HCT116 (cell line): ENCODE data around the gene TMEM129. TPM values are rescaled to one million over a fixed set of nuclear protein-coding genes. Genes with fewer than 3 reads are reported as not detected.

Source experiments
- ATAC-seq: fragments of 200-7000 bp; cut with Tn5 transposase; 2 replicates; pipeline ENCODE4 v1.9.1; 2020; ENCODE audit warnings: mild to moderate bottlenecking, moderate library complexity
- BruUV-seq: library from RNA; stranded (reverse); fragments of 400-500 nt; replicated peaks from 2 replicates; lab custom pipeline; 2021; lab: Mats Ljungman, UMichigan
- CTCF ChIA-PET: fragments of 300-600 bp; sonication (Branson Sonifier 250); formaldehyde crosslinking; loops from one replicate; lab custom pipeline; 2021; ENCODE audit warnings: antibody characterized with exemption; lab: Charles Lee
- POLR2A ChIA-PET: fragments of 300-600, 350-600 bp; sonication (Branson Sonifier 250); formaldehyde crosslinking; loops from one replicate; lab custom pipeline; 2021; ENCODE audit warnings: antibody characterized with exemption; lab: Charles Lee
- RAD21 ChIA-PET, 2 experiments: fragments of 300-600 bp; sonication (Branson Sonifier 250); formaldehyde crosslinking; loops; one replicate each; lab custom pipeline; 2023; ENCODE audit warnings: low total read pairs in 2 of 2; ENCODE audit not compliant: uncharacterized antibody in 2 of 2, unreplicated experiment in 2 of 2, low non-redundant PET in 1 of 2; lab: Charles Lee
- DNase-seq: peaks from one replicate; pipeline ENCODE4 v3.0.0-alpha.2; 2010; ENCODE audit warnings: low read depth, low spot score
- H2AFZ ChIP-seq: fragments of 200-600 bp; shearing (Covaris generic), sonication (generic); 2 replicates; pipeline ENCODE4 v1.6.1; 2017; ENCODE audit warnings: low read depth, mixed run types, mixed read lengths, antibody characterized with exemption, low read length; ENCODE audit not compliant: poor library complexity, severe bottlenecking
- H3K27ac ChIP-seq: 2 replicates; pipeline ENCODE4 v1.5.1; 2012; ENCODE audit warnings: low read depth, low read length
- H3K27me3 ChIP-seq: fragments of 200-600 bp; sonication (generic); 2 replicates; pipeline ENCODE4 v1.6.1; 2016; ENCODE audit warnings: mixed run types, low read length, mixed read lengths; ENCODE audit not compliant: insufficient read depth
- H3K36me3 ChIP-seq, 2 experiments: fragments of 200-500 bp in 1 of 2; fragments of 200-600 bp in 1 of 2; sonication (Bioruptor generic) in 1 of 2; sonication (generic) in 1 of 2; 2 replicates each; pipeline versions ENCODE4 v1.5.1 to v1.6.1; 2014 to 2016; ENCODE audit warnings: low read length in 2 of 2, inconsistent platforms in 1 of 2, mixed read lengths in 1 of 2, mixed run types in 1 of 2; ENCODE audit not compliant: insufficient read depth in 2 of 2, control insufficient read depth in 1 of 2
- H3K4me1 ChIP-seq, 2 experiments: fragments of 200-600 bp in 1 of 2; sonication (generic) in 1 of 2; 2 replicates each; pipeline versions ENCODE4 v1.5.1 to v1.6.1; 2012 to 2017; ENCODE audit warnings: low read length in 2 of 2, inconsistent platforms in 1 of 2, mild to moderate bottlenecking in 1 of 2, mixed read lengths in 1 of 2, mixed run types in 1 of 2, moderate library complexity in 1 of 2; ENCODE audit not compliant: insufficient read depth in 2 of 2, control insufficient read depth in 1 of 2
- H3K4me2 ChIP-seq: fragments of 200-600 bp; sonication (generic); 2 replicates; pipeline ENCODE4 v1.6.1; 2017; ENCODE audit warnings: mixed run types, low read length, mixed read lengths
- H3K4me3 ChIP-seq, 2 experiments: fragments of 200-600 bp in 1 of 2; sonication (generic) in 1 of 2; replicated peaks in 1 of 2; 2 replicates each; pipeline ENCODE4 v1.5.1; 2011 to 2016; ENCODE audit warnings: low read length in 2 of 2, control low read depth in 1 of 2, low read depth in 1 of 2, mild to moderate bottlenecking in 1 of 2, mixed read lengths in 1 of 2, mixed run types in 1 of 2
- H3K79me2 ChIP-seq: fragments of 200-600 bp; sonication (generic); 2 replicates; pipeline ENCODE4 v1.6.1; 2017; ENCODE audit warnings: mild to moderate bottlenecking, mixed run types, low read length, moderate library complexity, mixed read lengths; ENCODE audit not compliant: insufficient read depth
- H3K9ac ChIP-seq: fragments of 200-600 bp; sonication (generic); 2 replicates; pipeline ENCODE4 v1.6.1; 2016; ENCODE audit warnings: low read length, mixed read lengths
- H3K9me2 ChIP-seq: fragments of 200-600 bp; sonication (generic), shearing (Covaris generic); 2 replicates; pipeline ENCODE4 v1.6.1; 2017; ENCODE audit warnings: mixed run types, mild to moderate bottlenecking, moderate library complexity; ENCODE audit not compliant: insufficient read depth
- H3K9me3 ChIP-seq, 2 experiments: fragments of 200-500 bp in 1 of 2; fragments of 200-600 bp in 1 of 2; sonication (Bioruptor generic) in 1 of 2; sonication (generic) in 1 of 2; 2 replicates each; pipeline ENCODE4 v1.6.1; 2014 to 2017; ENCODE audit warnings: low read length in 2 of 2, mixed read lengths in 2 of 2, inconsistent platforms in 1 of 2, low read depth in 1 of 2, mild to moderate bottlenecking in 1 of 2, mixed run types in 1 of 2, moderate library complexity in 1 of 2; ENCODE audit not compliant: control insufficient read depth in 1 of 2, insufficient read depth in 1 of 2
- H4K20me1 ChIP-seq: fragments of 200-600 bp; sonication (generic), shearing (Covaris generic); 2 replicates; pipeline ENCODE4 v1.6.1; 2017; ENCODE audit warnings: mixed run types, mild to moderate bottlenecking, moderate library complexity; ENCODE audit not compliant: insufficient read depth
- ATF3 ChIP-seq: IDR thresholded peaks from 2 replicates; pipeline ENCODE4 v1.6.1; 2012
- EGR1 ChIP-seq: IDR thresholded peaks from 2 replicates; pipeline ENCODE4 v1.6.1; 2012; ENCODE audit warnings: low read depth
- ELF1 ChIP-seq: IDR thresholded peaks from 2 replicates; pipeline ENCODE4 v1.6.1; 2012; ENCODE audit warnings: low read depth, borderline replicate concordance
- FOSL1 ChIP-seq: IDR thresholded peaks from 2 replicates; pipeline ENCODE4 v1.6.1; 2012; ENCODE audit warnings: low read depth
- POLR2AphosphoS5 ChIP-seq: IDR thresholded peaks from 2 replicates; pipeline ENCODE4 v1.6.1; 2011; ENCODE audit warnings: mild to moderate bottlenecking, low read depth, low read length, moderate library complexity
- REST ChIP-seq: IDR thresholded peaks from 2 replicates; pipeline ENCODE4 v1.6.1; 2012; ENCODE audit warnings: low read depth
- SIN3A ChIP-seq: IDR thresholded peaks from 2 replicates; pipeline ENCODE4 v1.6.1; 2012; ENCODE audit warnings: low read depth
- SP1 ChIP-seq: IDR thresholded peaks from 2 replicates; pipeline ENCODE4 v1.6.1; 2012; ENCODE audit warnings: low read depth
- SRF ChIP-seq: IDR thresholded peaks from 2 replicates; pipeline ENCODE4 v1.6.1; 2012; ENCODE audit warnings: low read depth
- TCF7L2 ChIP-seq: IDR thresholded peaks from 2 replicates; pipeline ENCODE4 v1.7.0; 2011; ENCODE audit warnings: borderline replicate concordance, inconsistent platforms; ENCODE audit not compliant: insufficient read depth, insufficient read length; ENCODE audit errors: extremely low read depth
- YY1 ChIP-seq: IDR thresholded peaks from 2 replicates; pipeline ENCODE4 v1.6.1; 2011; ENCODE audit warnings: low read length, low read depth, moderate library complexity, mild to moderate bottlenecking; ENCODE audit not compliant: insufficient replicate concordance; ENCODE audit errors: extremely low read depth
- ZFX ChIP-seq: fragments of 450-650 bp; IDR thresholded peaks from 2 replicates; pipeline ENCODE4 v1.6.1; 2017
- intact Hi-C: fragments of 100-400 bp; cut with micrococcal nuclease; formaldehyde crosslinking; loops from 2 replicates; pipeline ENCODE4 v1.10.0; 2022
- total RNA-seq: library from RNA; stranded (reverse); gene quantifications from one replicate; pipeline ENCODE4 v1.2.1, GENCODE V29; 2021; ENCODE audit not compliant: unreplicated experiment

The TMEM129 gene
- total RNA-seq, 1 experiment from 2014 or later = 29.4 TPM

- no peak for TF ChIP-seq EGR1
- TF ChIP-seq YY1 = no peak
- no peak for TF ChIP-seq ATF3
- no peak for TF ChIP-seq SIN3A
- TF ChIP-seq ELF1 = no peak
- no peak for TF ChIP-seq SRF
- no peak for TF ChIP-seq FOSL1
- no peak for TF ChIP-seq TCF7L2
- no peak for TF ChIP-seq POLR2AphosphoS5
- no TSS peak for BruUV-seq
- H3K9me3 ChIP-seq = no peaks in the 10 kb centered on the region
- RAD21 ChIA-PET = no interaction called here
- DNase-seq (no peak), ATAC-seq (no peak)
- POLR2A ChIA-PET = no interaction called here
- intact Hi-C loops = no loop called here
- no peaks in the 10 kb centered on the region for H4K20me1 ChIP-seq
- no peaks in the 10 kb centered on the region for H3K27me3 ChIP-seq
- H3K4me1 ChIP-seq = peaks cover 15 to 16% of the 10 kb centered on the region in 2 experiments
- H3K79me2 ChIP-seq = no peaks in the 10 kb centered on the region
- H3K9me2 ChIP-seq = no peaks in the 10 kb centered on the region
- CTCF ChIA-PET = no interaction called here
- H2AFZ ChIP-seq = no peak overlapping the region
- no peak overlapping the region for H3K4me3 ChIP-seq
- H3K9ac ChIP-seq = no peak overlapping the region
- no peak overlapping the region for H3K4me2 ChIP-seq
- H3K36me3 ChIP-seq = no peaks in the 10 kb centered on the region
- H3K27ac ChIP-seq = no peak overlapping the region
These were observed 38.2 kb upstream of the TMEM129 start for GRCh38 chr4:1759170-1759817.

GRCh38 chr4:1758306-1759121 is 37.4 kb upstream of the TMEM129 start:
- H3K27ac ChIP-seq = no peak overlapping the region
- H3K36me3 ChIP-seq = no peaks in the 10 kb centered on the region
- H3K4me1 ChIP-seq = peaks cover 9 to 11% of the 10 kb centered on the region in 2 experiments
- no peak overlapping the region for H3K4me2 ChIP-seq
- no peak for DNase-seq
- no peaks in the 10 kb centered on the region for H3K79me2 ChIP-seq
- no peaks in the 10 kb centered on the region for H3K27me3 ChIP-seq
- POLR2A ChIA-PET = no interaction called here
- intact Hi-C loops = no loop called here
- BruUV-seq = no TSS peak
- RAD21 ChIA-PET = no interaction called here
- ATAC-seq = no peak
- H4K20me1 ChIP-seq = no peaks in the 10 kb centered on the region
- H3K9me3 ChIP-seq = no peaks in the 10 kb centered on the region
- CTCF ChIA-PET = no interaction called here
- H3K4me3 ChIP-seq = no peak overlapping the region
- H3K9ac ChIP-seq = no peak overlapping the region
- no peaks in the 10 kb centered on the region for H3K9me2 ChIP-seq
- H2AFZ ChIP-seq = no peak overlapping the region
- no peak for TF ChIP-seq ELF1
- TF ChIP-seq POLR2AphosphoS5 = no peak
- no peak for TF ChIP-seq SIN3A
- no peak for TF ChIP-seq ZFX
- no peak for TF ChIP-seq SRF
- no peak for TF ChIP-seq REST
- TF ChIP-seq SP1 = no peak
- no peak for TF ChIP-seq ATF3
- TF ChIP-seq TCF7L2 = no peak
